ENCODE results near the gene KRTAP2-2. TPM values are rescaled to one million over a fixed set of nuclear protein-coding genes. Genes with fewer than 3 reads are reported as not detected.
"Not testable (repeated sequence)": the region's sequence is repeated elsewhere in the genome, so short reads cannot be mapped to it uniquely, and the experiment has no call there.

The KRTAP2-2 gene
- total RNA-seq, 1 donor from 2014 or later: not detected

DNA sequence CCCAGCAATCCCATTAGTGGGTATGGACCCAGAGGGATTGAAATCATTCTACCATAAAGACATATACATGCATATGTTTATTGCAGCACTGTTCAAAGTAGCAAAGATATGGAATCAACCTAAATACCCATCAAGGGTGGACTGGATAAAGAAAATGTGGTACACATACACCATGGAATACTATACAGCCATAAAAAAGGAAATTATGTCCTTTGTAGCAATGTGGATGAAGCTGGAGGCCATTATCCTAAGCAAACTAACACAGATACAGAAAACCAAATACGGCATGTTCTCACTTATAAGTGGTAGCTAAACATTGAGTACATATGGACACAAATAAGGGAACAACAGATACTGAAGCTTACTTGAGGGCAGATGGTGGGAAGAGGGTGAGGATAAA, 2.5 kb upstream of the KRTAP2-2 start:
- no peaks in the 10 kb centered on the region for H3K36me3 ChIP-seq
- no peaks in the 10 kb centered on the region for H3K4me1 ChIP-seq
- H3K4me3 ChIP-seq: no peak overlapping the region
- peaks cover 91% of the 10 kb centered on the region for H3K27me3 ChIP-seq (ENCODE audit: low read depth)
- TF ChIP-seq CTCF (IDR thresholded peaks at IDR 0.05; ENCODE audit: borderline replicate concordance): no peak
- no peak for DNase-seq
- H3K27ac ChIP-seq (replicated peaks): no peak overlapping the region
- peaks cover 14% of the 10 kb centered on the region for H3K9me3 ChIP-seq (replicated peaks)
- intact Hi-C loops (cut with micrococcal nuclease): no loop called here

DNA sequence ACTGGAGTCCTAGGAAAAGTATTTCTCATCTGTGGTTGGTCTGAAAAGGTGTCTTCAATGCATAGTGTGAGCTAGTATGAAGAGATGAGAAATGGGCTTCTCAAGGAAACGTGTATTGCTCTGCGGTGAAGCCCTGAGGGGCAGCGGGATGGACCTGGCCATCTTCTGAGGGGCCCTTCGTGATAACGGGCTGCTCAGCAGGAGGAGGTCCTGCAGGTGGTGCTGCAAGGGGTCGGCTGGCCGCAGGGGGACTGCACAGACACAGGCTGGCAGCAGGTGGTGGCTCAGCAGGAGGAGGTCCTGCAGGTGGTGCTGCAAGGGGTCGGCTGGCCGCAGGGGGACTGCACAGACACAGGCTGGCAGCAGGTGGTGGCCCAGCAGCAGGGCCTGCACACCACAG, 474 bp downstream of the KRTAP2-2 start:
- H3K36me3 ChIP-seq; H3K4me3 ChIP-seq; H3K4me1 ChIP-seq; intact Hi-C loops (cut with micrococcal nuclease); DNase-seq; H3K27ac ChIP-seq (replicated peaks): not testable (repeated sequence)
- Histone ChIP-seq H3K9me3 (replicated peaks) (peaks cover 14% of the 10 kb centered on the region), H3K27me3 (ENCODE audit: low read depth) (peaks cover 73% of the 10 kb centered on the region)

DNA sequence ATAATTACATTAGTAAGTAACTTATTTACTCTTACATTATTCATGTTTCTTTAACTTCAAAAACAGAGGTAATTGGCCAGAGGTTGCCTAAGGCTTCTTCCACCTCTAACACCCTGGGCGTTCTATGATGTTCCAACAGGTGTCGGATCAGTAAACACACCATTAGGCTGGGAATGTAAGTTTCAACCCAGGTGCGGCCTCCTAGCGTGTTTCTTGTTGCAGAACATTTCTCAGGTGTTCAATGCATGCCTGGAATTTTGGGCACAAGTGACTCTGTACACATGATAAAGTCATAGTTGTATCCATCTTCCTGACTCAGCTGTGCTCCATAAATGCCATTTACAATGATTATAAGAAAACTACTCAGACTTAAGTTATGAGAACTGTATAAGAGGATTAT, 1.0 kb downstream of the KRTAP2-2 start:
- no peak for TF ChIP-seq CTCF (IDR thresholded peaks at IDR 0.05; ENCODE audit: borderline replicate concordance)
- Histone ChIP-seq H3K9me3 (replicated peaks) (peaks cover 14% of the 10 kb centered on the region), H3K27me3 (ENCODE audit: low read depth) (peaks cover 73% of the 10 kb centered on the region), H3K4me1 (no peaks in the 10 kb centered on the region), H3K27ac (replicated peaks) (no peak overlapping the region), H3K36me3 (no peaks in the 10 kb centered on the region), H3K4me3 (no peak overlapping the region)
- no peak for DNase-seq
- intact Hi-C loops (cut with micrococcal nuclease): no loop called here

DNA sequence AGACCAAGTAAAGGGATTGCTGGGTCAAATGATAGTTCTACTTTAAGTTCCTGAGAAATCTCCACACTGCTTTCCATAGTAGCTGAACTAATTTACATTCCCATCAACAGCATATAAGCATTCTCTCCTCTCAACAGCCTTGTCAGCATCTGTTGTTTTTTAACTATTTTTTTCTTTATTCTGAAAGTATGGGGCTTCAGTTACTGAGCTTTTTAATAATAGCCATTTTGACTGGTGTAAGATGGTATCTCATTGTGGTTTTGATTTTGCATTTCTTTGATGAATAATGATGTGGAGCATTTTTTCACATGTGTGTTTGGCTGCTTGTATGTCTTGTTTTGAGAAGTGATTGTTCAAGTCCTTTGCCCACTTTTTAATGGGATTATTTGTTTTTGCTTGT, 2.5 kb downstream of the KRTAP2-2 start:
- Histone ChIP-seq H3K4me3 (no peak overlapping the region), H3K9me3 (replicated peaks) (peaks cover 11% of the 10 kb centered on the region), H3K27me3 (ENCODE audit: low read depth) (peaks cover 73% of the 10 kb centered on the region), H3K27ac (replicated peaks) (no peak overlapping the region), H3K36me3 (no peaks in the 10 kb centered on the region), H3K4me1 (no peaks in the 10 kb centered on the region)
- intact Hi-C loops (cut with micrococcal nuclease): no loop called here
- TF ChIP-seq CTCF (IDR thresholded peaks at IDR 0.05; ENCODE audit: borderline replicate concordance): no peak
- DNase-seq: no peak

DNA sequence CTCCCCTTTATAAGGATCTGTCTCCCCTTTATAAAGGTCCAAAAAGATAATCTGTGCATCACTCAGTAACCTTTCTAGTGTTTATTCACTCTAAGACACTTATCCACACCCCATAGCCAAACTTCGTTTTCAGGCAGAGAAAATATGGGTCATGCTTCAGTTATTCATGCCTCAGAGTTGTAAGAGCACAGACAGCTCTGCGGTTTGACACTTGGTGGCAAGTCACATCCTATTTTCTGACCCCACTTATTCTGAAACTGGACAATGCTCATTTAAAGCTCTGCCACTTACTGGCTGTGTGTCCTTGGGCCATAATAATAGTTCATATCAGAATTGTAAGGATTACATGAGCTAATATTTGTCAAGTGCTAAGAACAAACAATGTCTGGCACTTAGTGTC, 5.9 kb downstream of the KRTAP2-2 start:
- no peak overlapping the region for H3K27ac ChIP-seq (replicated peaks)
- no peak for TF ChIP-seq CTCF (IDR thresholded peaks at IDR 0.05; ENCODE audit: borderline replicate concordance)
- H3K4me1 ChIP-seq: no peaks in the 10 kb centered on the region
- H3K4me3 ChIP-seq: no peak overlapping the region
- H3K9me3 ChIP-seq (replicated peaks): peaks cover 6% of the 10 kb centered on the region
- no peak for DNase-seq
- no peaks in the 10 kb centered on the region for H3K36me3 ChIP-seq
- intact Hi-C loops (cut with micrococcal nuclease): no loop called here
- peaks cover 64% of the 10 kb centered on the region for H3K27me3 ChIP-seq (ENCODE audit: low read depth)

- intact Hi-C loops (cut with micrococcal nuclease): no loop called here
- peaks cover 59% of the 10 kb centered on the region for H3K27me3 ChIP-seq (ENCODE audit: low read depth)
- DNase-seq: no peak
- no peaks in the 10 kb centered on the region for H3K36me3 ChIP-seq
- TF ChIP-seq CTCF (IDR thresholded peaks at IDR 0.05; ENCODE audit: borderline replicate concordance): no peak
- no peaks in the 10 kb centered on the region for H3K4me1 ChIP-seq
- H3K27ac ChIP-seq (replicated peaks): no peak overlapping the region
- H3K9me3 ChIP-seq (replicated peaks): peaks cover 7% of the 10 kb centered on the region
- no peak overlapping the region for H3K4me3 ChIP-seq
These were observed 6.6 kb downstream of the KRTAP2-2 start for GRCh38 chr17:41048441-41048840.

DNA sequence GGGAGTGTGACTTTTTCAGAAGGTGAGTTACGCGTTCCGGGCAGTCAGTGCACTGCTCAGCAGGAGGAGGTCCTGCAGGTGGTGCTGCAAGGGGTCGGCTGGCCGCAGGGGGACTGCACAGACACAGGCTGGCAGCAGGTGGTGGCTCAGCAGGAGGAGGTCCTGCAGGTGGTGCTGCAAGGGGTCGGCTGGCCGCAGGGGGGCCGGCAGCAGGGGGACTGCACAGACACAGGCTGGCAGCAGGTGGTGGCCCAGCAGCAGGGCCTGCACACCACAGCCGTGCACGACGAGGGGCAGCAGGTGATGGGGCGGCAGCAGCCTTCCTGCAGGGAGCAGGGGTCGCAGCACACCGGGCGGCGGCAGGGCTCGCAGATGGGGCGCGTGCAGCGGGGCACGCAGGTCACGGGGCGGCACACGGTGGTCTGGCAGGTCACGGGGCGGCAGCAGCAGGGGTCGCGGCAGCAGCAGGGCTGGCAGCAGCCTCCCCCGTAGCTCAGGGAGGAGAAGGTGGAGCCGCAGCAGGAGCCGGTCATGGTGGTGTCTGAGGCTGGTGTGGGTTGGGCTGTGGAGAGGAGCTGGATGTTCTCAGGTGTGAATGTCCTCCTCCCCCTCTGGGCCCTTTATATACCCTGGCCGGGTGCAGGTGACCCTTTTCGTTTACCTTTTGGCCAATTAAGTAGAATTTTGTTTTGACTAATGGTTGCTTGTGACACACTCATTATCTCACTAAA, 8.1 kb downstream of the KRTAP2-2 start, which contains the start of gene KRTAP2-1:
KRTAP2-1 (minus strand) TSS at position 582 of the 731 bp plus-strand sequence; CDS start at position 533, 49 bp downstream.
- intact Hi-C loops (cut with micrococcal nuclease); H3K4me3 ChIP-seq; H3K4me1 ChIP-seq; H3K36me3 ChIP-seq; DNase-seq; H3K27ac ChIP-seq (replicated peaks): not testable (repeated sequence)
- Histone ChIP-seq H3K27me3 (ENCODE audit: low read depth) (peaks cover 60% of the 10 kb centered on the region), H3K9me3 (replicated peaks) (peaks cover 11% of the 10 kb centered on the region)

Data from left ventricle myocardium inferior (tissue), 1 donor.